NCI-H345 (cell line): Measurements from ENCODE around the gene FUT1.
A peak's percentile ranks its signal among the peaks of the same experiment; 100 is the strongest.
"Not testable (repeated sequence)": the region's sequence is repeated elsewhere in the genome, so short reads cannot be mapped to it uniquely, and the experiment has no call there.

Experiments used
- DNase-seq: peaks from one replicate; lab custom pipeline; 2025; lab: John Stamatoyannopoulos, UW

FUT1 gene

GRCh38 chr19:48752496-48753365 is at the start of gene FUT1:
FUT1 (minus strand) TSS chr19:48752641; CDS start chr19:48751281, 1,360 bp downstream.
- DNase-seq, result peak; percentile 89

GRCh38 chr19:48799358-48800300 is 47.2 kb upstream of the FUT1 start:
- DNase-seq, result no peak

DNA sequence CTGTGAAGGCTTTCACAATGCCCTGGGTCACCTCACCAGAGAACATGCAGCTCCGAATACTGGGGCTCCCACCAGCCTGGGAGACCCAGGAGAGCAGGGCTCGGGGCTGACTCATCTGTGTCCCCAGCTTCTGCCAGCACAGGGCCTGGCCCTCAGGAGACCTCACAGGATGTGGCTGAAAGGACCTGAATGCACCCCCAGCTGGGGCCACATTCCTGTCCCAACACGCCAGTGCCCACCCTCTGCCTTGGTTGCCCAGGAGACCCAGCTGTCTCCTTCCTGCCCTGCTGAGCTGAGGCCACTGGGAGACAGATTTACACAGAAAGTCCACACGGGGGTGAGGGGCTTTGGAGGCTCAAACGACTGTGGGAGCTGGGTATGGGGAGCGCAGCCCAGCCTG is 46.5 kb upstream of the FUT1 start:
- peak; percentile 54 for DNase-seq

DNA sequence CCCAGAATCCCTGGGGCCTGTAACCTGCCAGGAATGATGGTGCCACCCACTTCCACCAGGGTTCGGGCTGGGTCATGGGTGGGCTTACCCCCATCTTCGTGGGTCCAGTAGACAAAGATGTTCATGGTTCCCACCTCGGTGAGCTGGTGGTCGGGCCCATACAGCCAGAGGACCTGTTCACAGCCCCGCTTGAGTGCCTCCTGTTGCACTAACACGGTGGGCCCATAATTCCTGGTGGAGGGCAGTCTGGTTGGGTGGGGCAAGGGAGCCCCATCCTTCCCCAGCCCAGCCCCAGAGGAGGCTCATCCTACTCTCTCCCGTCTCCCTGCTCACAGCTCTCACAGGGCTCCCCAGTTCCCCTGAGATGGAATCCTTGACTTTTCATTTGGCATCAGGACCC is 44.7 kb upstream of the FUT1 start:
- DNase-seq, result no peak

DNA sequence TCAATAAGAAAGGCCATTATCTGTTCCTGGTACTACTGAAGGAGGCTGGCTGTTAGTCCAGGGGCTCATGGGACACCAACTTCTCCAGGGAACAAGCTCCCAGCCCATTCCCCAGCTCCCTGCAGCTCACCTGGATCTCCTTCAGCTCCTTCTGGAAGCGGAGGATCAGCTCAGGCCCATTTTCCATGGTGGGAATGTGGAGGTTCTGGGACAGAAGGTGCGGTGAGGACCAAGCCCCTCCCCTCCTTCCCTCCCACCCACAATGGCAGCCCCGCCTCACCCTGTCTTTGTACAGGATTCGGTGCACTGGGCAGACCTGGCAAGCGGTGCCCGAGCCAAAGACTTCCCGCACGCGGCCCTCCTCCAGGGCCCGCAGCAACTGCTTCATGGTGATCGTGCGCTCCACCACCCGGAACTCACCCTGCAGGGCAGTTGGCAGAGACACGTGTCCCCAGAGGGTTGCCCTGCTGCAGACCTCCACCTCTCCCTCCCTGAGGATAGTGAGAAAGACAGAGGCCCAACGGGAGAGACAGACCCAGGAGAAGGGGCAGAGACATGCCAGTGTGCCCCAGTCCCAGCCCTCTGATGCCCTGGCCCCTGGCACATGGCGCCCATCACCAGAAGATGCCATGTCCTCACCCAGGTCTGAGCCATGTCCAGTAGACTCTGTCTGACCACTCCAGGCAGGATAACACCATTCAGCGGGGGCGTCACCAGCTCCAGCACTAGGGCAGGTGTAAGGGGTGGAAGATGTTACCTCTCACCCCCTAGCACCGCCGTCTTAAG is 44.0 kb upstream of the FUT1 start:
- DNase-seq, result no peak

- no peak for DNase-seq
These were observed 43.2 kb upstream of the FUT1 start for GRCh38 chr19:48795685-48796070.

GRCh38 chr19:48795055-48795684 is 42.7 kb upstream of the FUT1 start:
- peak; percentile 74 for DNase-seq

DNA sequence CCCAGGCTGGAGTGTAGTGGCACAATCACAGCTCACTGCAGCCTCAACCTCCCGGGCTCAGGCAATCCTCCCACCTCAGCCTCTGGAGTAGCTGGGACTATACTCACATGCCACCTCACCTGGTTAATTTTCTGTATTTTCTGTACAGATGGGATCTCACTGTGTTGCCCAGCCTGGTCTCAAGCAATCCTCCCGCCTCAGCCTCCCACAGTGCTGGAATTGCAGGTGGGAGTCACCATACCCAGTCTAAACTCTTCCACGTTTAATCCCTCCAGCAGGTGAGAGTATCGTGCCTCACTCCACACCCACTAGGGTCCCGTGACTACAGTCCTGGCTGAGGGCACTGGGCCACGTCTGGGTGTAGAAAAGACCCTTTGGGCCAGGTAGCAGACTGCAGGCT is 41.9 kb upstream of the FUT1 start:
- no peak for DNase-seq

DNA sequence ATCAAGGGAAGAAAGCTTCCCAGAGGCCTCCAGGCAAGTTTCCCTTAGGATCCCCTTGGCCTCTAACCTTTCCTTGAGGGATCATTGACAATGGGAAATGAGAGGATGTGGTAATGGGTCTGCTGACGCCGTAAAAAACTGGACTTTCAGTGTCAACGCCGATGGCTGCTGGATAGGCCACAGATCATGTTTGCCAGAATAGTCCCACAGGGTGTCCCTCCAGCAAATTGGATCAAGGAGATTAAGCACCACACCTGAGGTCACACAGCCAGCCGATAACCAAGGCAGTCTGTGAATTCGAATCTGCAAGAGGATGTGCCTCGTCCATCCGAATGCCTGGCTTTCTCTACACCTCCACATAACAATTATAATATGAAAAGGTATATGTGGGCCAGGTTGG is 40.8 kb upstream of the FUT1 start:
- no peak for DNase-seq

- not testable (repeated sequence) for DNase-seq
These were observed 34.9 kb upstream of the FUT1 start for GRCh38 chr19:48787331-48787730.

GRCh38 chr19:48786422-48786821 is 34.0 kb upstream of the FUT1 start:
- not testable (repeated sequence) for DNase-seq

GRCh38 chr19:48784527-48784926 is 32.1 kb upstream of the FUT1 start:
- no peak for DNase-seq

DNA sequence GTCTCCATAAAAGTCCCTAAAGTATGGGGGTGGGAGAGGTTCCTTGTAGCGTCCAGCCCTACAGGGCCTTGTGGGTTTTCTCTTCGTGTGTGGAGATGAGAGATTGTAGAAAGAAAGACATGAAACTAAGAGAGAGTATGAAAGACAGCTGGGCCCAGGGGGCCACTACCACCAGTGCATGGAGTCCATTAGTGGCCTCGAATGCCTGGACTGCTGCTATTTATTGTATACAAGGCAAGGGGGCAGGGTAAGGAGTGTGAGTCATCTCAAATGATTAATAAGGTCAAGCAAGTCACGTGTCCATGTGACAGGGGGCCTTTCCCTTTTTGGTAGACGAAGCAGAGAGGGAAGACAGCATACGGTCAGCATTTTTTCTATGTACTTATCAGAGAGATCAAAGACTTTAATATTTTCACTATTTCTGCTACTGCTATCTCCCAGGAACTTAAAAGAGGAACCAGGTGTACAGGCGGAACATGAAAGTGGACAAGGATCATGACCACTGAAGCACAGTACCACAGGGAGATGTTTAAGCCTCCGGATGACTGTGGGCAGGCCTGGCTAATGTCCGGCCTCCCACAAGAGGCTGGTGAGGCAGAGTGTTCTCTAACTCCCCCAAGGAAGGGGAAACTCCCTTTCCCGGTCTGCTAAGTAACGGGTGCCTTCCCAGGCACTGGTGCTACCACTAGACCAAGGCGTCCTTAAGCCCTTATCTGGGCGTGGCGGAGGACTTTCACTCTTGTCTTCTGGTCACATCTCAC is 28.4 kb upstream of the FUT1 start:
- no peak for DNase-seq

DNA sequence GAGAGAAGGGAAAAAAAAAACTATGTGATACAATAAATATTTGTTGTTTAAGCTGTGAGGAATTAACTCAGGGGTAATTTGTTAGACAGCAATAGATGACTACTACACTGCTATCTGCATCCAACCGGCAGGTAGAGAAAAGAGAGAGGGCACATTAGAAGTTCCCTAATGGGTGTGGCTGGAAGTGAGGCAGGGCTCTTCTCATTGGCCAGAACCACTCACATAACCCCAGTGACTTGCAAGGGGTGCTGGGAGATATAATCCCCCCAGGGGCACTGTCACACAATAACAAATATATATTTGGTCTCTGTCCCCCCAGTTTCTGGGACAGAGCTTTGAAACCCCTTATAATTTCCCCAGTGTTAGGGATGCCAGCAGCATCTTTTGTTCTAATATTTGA is 27.2 kb upstream of the FUT1 start:
- no peak for DNase-seq

- no peak for DNase-seq
These were observed 25.3 kb upstream of the FUT1 start for GRCh38 chr19:48777720-48778119.

DNA sequence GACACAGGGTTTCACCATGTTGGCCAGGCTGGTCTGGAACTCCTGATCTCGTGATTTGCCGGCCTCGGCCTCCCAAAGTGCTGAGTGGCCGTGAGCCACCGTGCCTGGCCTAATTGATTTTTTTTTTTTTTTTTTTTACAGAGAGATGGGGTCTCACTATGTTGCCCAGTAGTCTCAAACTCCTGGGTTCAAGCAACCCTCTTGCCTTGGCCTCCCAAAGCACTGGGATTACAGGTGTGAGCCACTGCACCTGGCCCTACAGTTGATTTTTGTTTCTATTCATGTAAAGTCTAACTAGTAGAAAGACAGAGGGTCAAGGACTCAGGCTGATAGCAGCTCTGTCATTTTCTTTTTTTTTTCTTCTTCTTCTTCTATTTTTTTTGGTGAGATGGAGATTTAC is 24.7 kb upstream of the FUT1 start:
- DNase-seq, result no peak

DNA sequence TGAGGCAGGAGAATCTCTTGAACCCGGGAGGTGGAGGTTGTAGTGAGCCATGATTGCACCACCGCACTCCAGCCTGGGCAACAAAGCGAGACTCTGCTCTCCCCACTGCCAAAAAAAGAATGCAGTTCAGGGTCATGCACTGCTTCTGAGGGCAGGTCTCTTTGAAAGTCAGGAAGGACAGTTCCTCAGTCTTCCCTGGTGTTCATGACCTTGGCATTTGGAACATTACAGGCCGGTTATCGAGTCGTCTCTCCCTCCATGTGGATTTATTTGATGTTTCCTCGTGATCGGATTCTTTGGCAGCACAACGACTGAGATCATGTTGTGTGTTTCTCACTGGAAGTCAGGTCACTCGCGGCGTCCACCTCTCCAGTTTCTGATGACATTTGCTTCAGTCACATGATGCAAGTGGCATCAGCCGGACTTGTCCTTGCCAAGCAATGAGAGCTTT is 20.1 kb upstream of the FUT1 start:
- DNase-seq, result no peak

DNA sequence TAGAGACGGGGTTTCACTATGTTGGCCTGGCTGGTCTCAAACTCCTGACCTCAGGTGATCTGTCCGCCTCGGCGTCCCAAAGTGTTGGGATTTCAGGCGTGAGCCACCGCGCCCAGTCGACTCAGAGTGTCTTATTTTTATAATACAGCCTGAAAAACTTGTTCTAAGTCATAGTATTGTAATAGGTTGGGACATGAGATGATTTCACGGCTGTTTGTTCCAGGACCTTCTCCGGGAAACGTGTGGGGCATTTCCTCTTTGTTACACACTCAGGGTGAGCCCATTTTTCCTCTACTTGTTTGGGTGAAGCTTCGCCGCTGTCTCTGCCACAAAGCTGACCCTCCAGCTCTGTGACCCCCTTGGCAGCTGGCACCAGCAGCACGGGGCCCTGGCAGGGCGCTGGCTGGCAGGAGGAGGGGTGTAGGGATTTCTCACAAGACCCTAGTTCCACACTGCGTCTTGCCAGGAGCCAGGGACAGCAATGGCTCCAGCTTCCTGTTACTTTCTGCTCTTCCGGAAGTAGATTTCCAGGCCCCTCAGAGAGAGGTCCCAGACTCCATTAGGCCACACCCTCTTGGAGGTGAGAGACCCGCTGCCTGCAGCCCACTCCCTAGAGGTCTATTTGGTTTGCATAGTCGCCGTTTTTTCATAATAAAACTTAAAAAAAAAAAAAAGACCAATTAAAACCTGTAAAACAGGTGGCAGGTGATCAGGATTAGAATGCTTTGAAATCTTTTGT is 18.5 kb upstream of the FUT1 start:
- DNase-seq, result no peak

- DNase-seq, result no peak
These were observed 17.8 kb upstream of the FUT1 start for GRCh38 chr19:48770266-48770665.
